CD14-positive monocyte (primary cell): ENCODE measurements around the gene COL25A1. TPM values are rescaled to one million over a fixed set of nuclear protein-coding genes. Genes with fewer than 3 reads are reported as not detected.

Experiments
- DNase-seq, 3 donors: peaks; one replicate each; pipeline ENCODE4 v3.0.0-alpha.2; 2011 to 2022
- H2AFZ ChIP-seq: 2 replicates; pipeline ENCODE4 v1.6.0; 2012; ENCODE audit warnings: mild to moderate bottlenecking, low read depth, low read length, inconsistent platforms; ENCODE audit not compliant: insufficient read depth, poor library complexity, severe bottlenecking
- H3K27ac ChIP-seq, 2 donors: 1 replicate in 1 of 2; 2 replicates in 1 of 2; pipeline ENCODE4 v1.5.1; 2012 to 2013; ENCODE audit warnings: low read length in 2 of 2, control low read depth in 1 of 2, inconsistent platforms in 1 of 2, low read depth in 1 of 2, mild to moderate bottlenecking in 1 of 2
- H3K27me3 ChIP-seq, 2 donors: one replicate each; pipeline versions ENCODE4 v1.6.0 to v1.6.1; 2011 to 2013; ENCODE audit warnings: low read length in 2 of 2; ENCODE audit not compliant: control insufficient read depth in 2 of 2, insufficient read depth in 2 of 2
- H3K36me3 ChIP-seq, 2 donors: replicated peaks in 1 of 2; 1 replicate in 1 of 2; 2 replicates in 1 of 2; pipeline versions ENCODE4 v1.5.1 to v1.6.1; 2012 to 2013; ENCODE audit warnings: low read length in 2 of 2, control low read depth in 1 of 2, inconsistent platforms in 1 of 2, mild to moderate bottlenecking in 1 of 2; ENCODE audit not compliant: insufficient read depth in 2 of 2, control insufficient read depth in 1 of 2
- H3K4me1 ChIP-seq, 2 donors: 1 replicate in 1 of 2; 2 replicates in 1 of 2; pipeline versions ENCODE4 v1.5.1 to v1.6.1; 2012 to 2013; ENCODE audit warnings: low read length in 2 of 2, control low read depth in 1 of 2, inconsistent platforms in 1 of 2, mild to moderate bottlenecking in 1 of 2, moderate library complexity in 1 of 2; ENCODE audit not compliant: insufficient read depth in 2 of 2, control insufficient read depth in 1 of 2
- H3K4me2 ChIP-seq: replicated peaks from 2 replicates; pipeline ENCODE3; 2012; ENCODE audit warnings: low read length, moderate library complexity, mild to moderate bottlenecking; ENCODE audit not compliant: poor library complexity, severe bottlenecking; ENCODE audit errors: extremely low read depth
- H3K4me3 ChIP-seq, 3 experiments: fragments of 200-600 bp in 1 of 3; sonication (generic) in 1 of 3; replicated peaks in 1 of 3; 1 replicate in 2 of 3; 2 replicates in 1 of 3; pipeline ENCODE4 v1.5.1; 2011 to 2013; ENCODE audit warnings: low read length in 3 of 3, mild to moderate bottlenecking in 3 of 3, control low read depth in 2 of 3, low read depth in 2 of 3, inconsistent platforms in 1 of 3, moderate library complexity in 1 of 3
- H3K79me2 ChIP-seq: 2 replicates; pipeline ENCODE4 v1.6.0; 2012; ENCODE audit warnings: mild to moderate bottlenecking, control low read depth, inconsistent platforms, low read length, moderate library complexity; ENCODE audit not compliant: insufficient read depth
- H3K9ac ChIP-seq: 2 replicates; pipeline ENCODE4 v1.6.0; 2017; ENCODE audit warnings: low read length, mild to moderate bottlenecking; ENCODE audit not compliant: insufficient read depth, poor library complexity, severe bottlenecking
- H3K9me3 ChIP-seq, 2 donors: replicated peaks in 1 of 2; 1 replicate in 1 of 2; 2 replicates in 1 of 2; pipeline versions ENCODE4 v1.5.1 to v1.6.1; 2012 to 2013; ENCODE audit warnings: low read length in 2 of 2, control low read depth in 1 of 2; ENCODE audit not compliant: control insufficient read depth in 1 of 2, insufficient read depth in 1 of 2
- H4K20me1 ChIP-seq: 2 replicates; pipeline ENCODE4 v1.6.0; 2012; ENCODE audit warnings: mild to moderate bottlenecking, low read length, control low read depth, moderate library complexity; ENCODE audit not compliant: insufficient read depth
- H3K27ac Mint-ChIP-seq, 7 donors: one replicate each; pipeline ENCODE4 v1.8.0; 2020; ENCODE audit warnings: mild to moderate bottlenecking in 7 of 7, mixed read lengths in 7 of 7, moderate library complexity in 6 of 7, inconsistent platforms in 2 of 7
- H3K27me3 Mint-ChIP-seq, 3 donors: one replicate each; pipeline ENCODE4 v1.8.0; 2021 to 2022; ENCODE audit warnings: low read depth in 3 of 3, mild to moderate bottlenecking in 3 of 3, mixed read lengths in 3 of 3, moderate library complexity in 3 of 3, inconsistent platforms in 1 of 3
- H3K36me3 Mint-ChIP-seq, 2 donors: one replicate each; pipeline ENCODE4 v1.8.0; 2020; ENCODE audit warnings: mixed read lengths in 2 of 2, inconsistent platforms in 1 of 2, mild to moderate bottlenecking in 1 of 2
- H3K4me1 Mint-ChIP-seq: one replicate; pipeline ENCODE4 v1.8.0; 2020; ENCODE audit warnings: mild to moderate bottlenecking, mixed read lengths
- H3K4me3 Mint-ChIP-seq, 2 donors: one replicate each; pipeline ENCODE4 v1.8.0; 2020; ENCODE audit warnings: mild to moderate bottlenecking in 2 of 2, mixed read lengths in 2 of 2, moderate library complexity in 1 of 2
- H3K9me3 Mint-ChIP-seq, 7 donors: one replicate each; pipeline ENCODE4 v1.8.0; 2020 to 2022; ENCODE audit warnings: mixed read lengths in 7 of 7, mild to moderate bottlenecking in 6 of 7, moderate library complexity in 6 of 7, inconsistent platforms in 2 of 7
- CTCF ChIP-seq: fragments of 200-600 bp; IDR thresholded peaks from one replicate; pipeline ENCODE4 v1.8.0; 2022; ENCODE audit warnings: antibody characterized with exemption, mild to moderate bottlenecking
- WGBS: methylation state at CpG from one replicate; pipeline ENCODE4 v1.1.5; 2013; ENCODE audit warnings: missing lambda C conversion rate; ENCODE audit not compliant: insufficient coverage; 5-methylcytosine and 5-hydroxymethylcytosine counted together
- intact Hi-C, 2 donors: fragments of 100-400 bp; cut with micrococcal nuclease; formaldehyde crosslinking; loops; one replicate each; pipeline versions ENCODE4 v1.15.0 to v1.15.1; 2023
- polyA plus RNA-seq, 3 donors: library from polyadenylated mRNA; depleted of rRNA in 1 of 3; unstranded in 2 of 3; stranded (reverse) in 1 of 3; fragments of 300-500 nt in 2 of 3; fragments of >200 nt in 1 of 3; fragmentation: Illumina TruSeq in 2 of 3; gene quantifications; 1 replicate in 2 of 3; 2 replicates in 1 of 3; pipeline ENCODE4 v1.2.3, GENCODE V29; 2012 to 2021

COL25A1 gene
- polyA plus RNA-seq, 3 donors, result not detected

DNA sequence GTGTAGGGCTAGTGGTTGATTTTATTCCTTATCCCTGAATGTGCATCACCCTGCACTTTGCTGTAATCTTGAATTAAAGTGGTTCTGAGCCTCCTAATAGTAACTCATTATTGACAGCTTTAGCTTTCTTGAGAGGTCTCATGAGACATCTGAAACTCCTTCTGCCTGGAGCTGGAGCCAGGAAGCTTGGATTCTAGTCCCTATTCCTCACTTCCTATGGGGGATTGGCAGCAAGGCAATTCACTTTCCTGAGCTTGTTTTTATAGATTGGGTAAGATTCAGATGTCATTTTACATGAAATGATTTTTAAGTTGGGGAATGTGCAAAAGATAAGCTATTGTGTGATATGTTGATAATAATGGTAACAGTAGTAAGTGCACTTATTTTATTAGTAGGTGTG lies 522.5 kb downstream of the COL25A1 start:
- Mint-ChIP-seq H3K36me3 (no peaks in the 10 kb centered on the region), H3K9me3 (peaks cover 0 to 1% (median 0%) of the 10 kb centered on the region in 7 donors), H3K27me3 (peaks cover 10 to 24% (median 19%) of the 10 kb centered on the region in 3 donors), H3K27ac (no peak overlapping the region), H3K4me1 (no peaks in the 10 kb centered on the region), H3K4me3 (no peak overlapping the region)
- Histone ChIP-seq H3K4me2 (no peak overlapping the region), H2AFZ (no peak overlapping the region), H3K27ac (no peak overlapping the region), H3K4me3 (no peak overlapping the region), H3K9ac (no peak overlapping the region), H3K36me3 (no peaks in the 10 kb centered on the region), H4K20me1 (no peaks in the 10 kb centered on the region), H3K4me1 (no peaks in the 10 kb centered on the region), H3K9me3 (no peaks in the 10 kb centered on the region), H3K79me2 (no peaks in the 10 kb centered on the region), H3K27me3 (peaks cover 2 to 5% of the 10 kb centered on the region in 2 donors)
- no peak for TF ChIP-seq CTCF
- intact Hi-C loops, result no loop called here
- no peak for DNase-seq

DNA sequence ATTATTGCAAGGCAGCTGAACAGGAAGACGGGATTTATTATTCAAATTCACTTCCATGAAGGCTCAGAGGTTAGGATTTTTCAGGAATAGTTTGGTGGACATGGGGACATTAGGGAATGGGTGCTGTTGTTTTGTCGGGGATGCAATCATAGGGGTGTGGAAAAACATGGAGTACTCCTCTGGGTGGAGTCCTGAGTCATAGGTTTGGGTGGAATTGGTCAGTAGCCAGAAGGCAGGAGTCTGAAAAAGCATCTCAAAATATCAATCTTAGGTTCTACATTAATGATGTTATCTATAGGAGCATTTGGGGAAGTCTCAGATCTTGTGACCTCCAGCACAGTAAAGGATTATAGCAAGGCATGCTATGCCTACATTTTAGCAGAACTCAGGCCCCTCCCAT lies 525.1 kb downstream of the COL25A1 start:
- TF ChIP-seq CTCF, result no peak
- Histone ChIP-seq H3K27ac (no peak overlapping the region), H4K20me1 (no peaks in the 10 kb centered on the region), H3K36me3 (no peaks in the 10 kb centered on the region), H3K79me2 (no peaks in the 10 kb centered on the region), H3K27me3 (peaks cover 2 to 5% of the 10 kb centered on the region in 2 donors), H3K9ac (no peak overlapping the region), H3K4me2 (no peak overlapping the region), H3K4me3 (no peak overlapping the region), H3K9me3 (no peaks in the 10 kb centered on the region), H3K4me1 (no peaks in the 10 kb centered on the region), H2AFZ (no peak overlapping the region)
- Mint-ChIP-seq H3K9me3 (peaks cover 0 to 1% (median 0%) of the 10 kb centered on the region in 7 donors), H3K27ac (peak overlapping the region in 1 of 7 donors; percentile 20), H3K4me3 (no peak overlapping the region), H3K27me3 (peaks cover 19 to 25% (median 19%) of the 10 kb centered on the region in 3 donors), H3K36me3 (no peaks in the 10 kb centered on the region), H3K4me1 (no peaks in the 10 kb centered on the region)
- DNase-seq, result no peak
- intact Hi-C loops, result no loop called here
- 71% methylated on average over 1 of the region's 2 CpGs for WGBS
